ENCODE measurements around the gene ZNF536. TPM values are rescaled to one million over a fixed set of nuclear protein-coding genes. Genes with fewer than 3 reads are reported as not detected.

ZNF536 gene
- total RNA-seq, 1 donor = not detected

GRCh38 chr19:30555791-30556110, 183.6 kb downstream of the ZNF536 start:
- Histone ChIP-seq H3K9me3 (ENCODE audit: low read depth, low read length) (no peaks in the 10 kb centered on the region), H3K4me1 (ENCODE audit: insufficient read depth, low read length) (no peaks in the 10 kb centered on the region), H3K4me3 (ENCODE audit: low read length) (no peak overlapping the region), H3K27me3 (ENCODE audit: insufficient read depth, low read length) (no peaks in the 10 kb centered on the region)

- H3K27me3 ChIP-seq (ENCODE audit: insufficient read depth, low read length) = no peaks in the 10 kb centered on the region
- H3K4me3 ChIP-seq (ENCODE audit: low read length) = no peak overlapping the region
- no peaks in the 10 kb centered on the region for H3K9me3 ChIP-seq (ENCODE audit: low read depth, low read length)
- no peaks in the 10 kb centered on the region for H3K4me1 ChIP-seq (ENCODE audit: insufficient read depth, low read length)
Observed at GRCh38 chr19:30556230-30556711, 184.1 kb downstream of the ZNF536 start.

GRCh38 chr19:30557212-30557611, 185.0 kb downstream of the ZNF536 start:
- Histone ChIP-seq H3K4me3 (ENCODE audit: low read length) (no peak overlapping the region), H3K9me3 (ENCODE audit: low read depth, low read length) (no peaks in the 10 kb centered on the region), H3K4me1 (ENCODE audit: insufficient read depth, low read length) (no peaks in the 10 kb centered on the region), H3K27me3 (ENCODE audit: insufficient read depth, low read length) (no peaks in the 10 kb centered on the region)

GRCh38 chr19:30557927-30558557, 185.9 kb downstream of the ZNF536 start:
- no peak overlapping the region for H3K4me3 ChIP-seq (ENCODE audit: low read length)
- H3K4me1 ChIP-seq (ENCODE audit: insufficient read depth, low read length) = no peaks in the 10 kb centered on the region
- no peaks in the 10 kb centered on the region for H3K27me3 ChIP-seq (ENCODE audit: insufficient read depth, low read length)
- H3K9me3 ChIP-seq (ENCODE audit: low read depth, low read length) = no peaks in the 10 kb centered on the region

GRCh38 chr19:30558793-30559192, 186.6 kb downstream of the ZNF536 start:
- Histone ChIP-seq H3K4me1 (ENCODE audit: insufficient read depth, low read length) (no peaks in the 10 kb centered on the region), H3K4me3 (ENCODE audit: low read length) (no peak overlapping the region), H3K9me3 (ENCODE audit: low read depth, low read length) (no peaks in the 10 kb centered on the region), H3K27me3 (ENCODE audit: insufficient read depth, low read length) (no peaks in the 10 kb centered on the region)

GRCh38 chr19:30559446-30559845, 187.3 kb downstream of the ZNF536 start:
- H3K27me3 ChIP-seq (ENCODE audit: insufficient read depth, low read length) = no peaks in the 10 kb centered on the region
- no peaks in the 10 kb centered on the region for H3K4me1 ChIP-seq (ENCODE audit: insufficient read depth, low read length)
- H3K4me3 ChIP-seq (ENCODE audit: low read length) = no peak overlapping the region
- H3K9me3 ChIP-seq (ENCODE audit: low read depth, low read length) = no peaks in the 10 kb centered on the region

- Histone ChIP-seq H3K27me3 (ENCODE audit: insufficient read depth, low read length) (no peaks in the 10 kb centered on the region), H3K4me3 (ENCODE audit: low read length) (no peak overlapping the region), H3K4me1 (ENCODE audit: insufficient read depth, low read length) (no peaks in the 10 kb centered on the region), H3K9me3 (ENCODE audit: low read depth, low read length) (no peaks in the 10 kb centered on the region)
Observed at GRCh38 chr19:30562981-30563380, 190.8 kb downstream of the ZNF536 start.

GRCh38 chr19:30563691-30564090, 191.5 kb downstream of the ZNF536 start:
- no peaks in the 10 kb centered on the region for H3K9me3 ChIP-seq (ENCODE audit: low read depth, low read length)
- no peak overlapping the region for H3K4me3 ChIP-seq (ENCODE audit: low read length)
- H3K4me1 ChIP-seq (ENCODE audit: insufficient read depth, low read length) = no peaks in the 10 kb centered on the region
- no peaks in the 10 kb centered on the region for H3K27me3 ChIP-seq (ENCODE audit: insufficient read depth, low read length)

GRCh38 chr19:30564551-30565011, 192.4 kb downstream of the ZNF536 start:
- no peak overlapping the region for H3K4me3 ChIP-seq (ENCODE audit: low read length)
- no peaks in the 10 kb centered on the region for H3K4me1 ChIP-seq (ENCODE audit: insufficient read depth, low read length)
- no peaks in the 10 kb centered on the region for H3K27me3 ChIP-seq (ENCODE audit: insufficient read depth, low read length)
- no peaks in the 10 kb centered on the region for H3K9me3 ChIP-seq (ENCODE audit: low read depth, low read length)

- no peaks in the 10 kb centered on the region for H3K9me3 ChIP-seq (ENCODE audit: low read depth, low read length)
- H3K27me3 ChIP-seq (ENCODE audit: insufficient read depth, low read length) = no peaks in the 10 kb centered on the region
- no peaks in the 10 kb centered on the region for H3K4me1 ChIP-seq (ENCODE audit: insufficient read depth, low read length)
- no peak overlapping the region for H3K4me3 ChIP-seq (ENCODE audit: low read length)
Observed at GRCh38 chr19:30565636-30566035, 193.5 kb downstream of the ZNF536 start.

GRCh38 chr19:30566681-30567420, 194.7 kb downstream of the ZNF536 start:
- H3K9me3 ChIP-seq (ENCODE audit: low read depth, low read length) = no peaks in the 10 kb centered on the region

GRCh38 chr19:30567536-30568232, 195.5 kb downstream of the ZNF536 start:
- Histone ChIP-seq H3K4me1 (ENCODE audit: insufficient read depth, low read length) (no peaks in the 10 kb centered on the region), H3K4me3 (ENCODE audit: low read length) (no peak overlapping the region), H3K9me3 (ENCODE audit: low read depth, low read length) (no peaks in the 10 kb centered on the region), H3K27me3 (ENCODE audit: insufficient read depth, low read length) (no peaks in the 10 kb centered on the region)

More at GRCh38 chr19:30566681-30567420, 194.7 kb downstream of the ZNF536 start:
- Histone ChIP-seq H3K4me3 (ENCODE audit: low read length) (no peak overlapping the region), H3K27me3 (ENCODE audit: insufficient read depth, low read length) (no peaks in the 10 kb centered on the region), H3K4me1 (ENCODE audit: insufficient read depth, low read length) (no peaks in the 10 kb centered on the region)

GRCh38 chr19:30570194-30570593, 198.0 kb downstream of the ZNF536 start:
- no peaks in the 10 kb centered on the region for H3K9me3 ChIP-seq (ENCODE audit: low read depth, low read length)
- H3K27me3 ChIP-seq (ENCODE audit: insufficient read depth, low read length) = no peaks in the 10 kb centered on the region
- H3K4me3 ChIP-seq (ENCODE audit: low read length) = no peak overlapping the region
- no peaks in the 10 kb centered on the region for H3K4me1 ChIP-seq (ENCODE audit: insufficient read depth, low read length)

- H3K27me3 ChIP-seq (ENCODE audit: insufficient read depth, low read length) = no peaks in the 10 kb centered on the region
- no peaks in the 10 kb centered on the region for H3K4me1 ChIP-seq (ENCODE audit: insufficient read depth, low read length)
- H3K4me3 ChIP-seq (ENCODE audit: low read length) = no peak overlapping the region
- H3K9me3 ChIP-seq (ENCODE audit: low read depth, low read length) = no peaks in the 10 kb centered on the region
Observed at GRCh38 chr19:30577551-30578105, 205.4 kb downstream of the ZNF536 start.

- no peaks in the 10 kb centered on the region for H3K9me3 ChIP-seq (ENCODE audit: low read depth, low read length)
- H3K4me1 ChIP-seq (ENCODE audit: insufficient read depth, low read length) = no peaks in the 10 kb centered on the region
- H3K4me3 ChIP-seq (ENCODE audit: low read length) = no peak overlapping the region
- no peaks in the 10 kb centered on the region for H3K27me3 ChIP-seq (ENCODE audit: insufficient read depth, low read length)
Observed at GRCh38 chr19:30579419-30579818, 207.2 kb downstream of the ZNF536 start.

All from mononuclear cell (primary cell).